GM20000 (cell line): ENCODE results near the gene GORASP2.
A peak's percentile ranks its signal among the peaks of the same experiment; 100 is the strongest.

Experiments used
- DNase-seq: peaks from one replicate; pipeline ENCODE4 v3.0.0; 2012; ENCODE audit warnings: low spot score
- CTCF ChIP-seq: IDR thresholded peaks from 2 replicates; pipeline ENCODE4 v1.5.1; 2012; ENCODE audit warnings: mild to moderate bottlenecking, control low read depth; ENCODE audit errors: extremely low read depth, missing control alignments

The GORASP2 gene

GRCh38 chr2:170928824-170929685 is at the start of gene GORASP2:
GORASP2 (plus strand) TSS chr2:170929253; CDS start chr2:170929341, 88 bp downstream.
- peak; percentile 98 for DNase-seq
- TF ChIP-seq CTCF = peak; percentile 87

GRCh38 chr2:170881840-170882239 is 47.2 kb upstream of the GORASP2 start:
- TF ChIP-seq CTCF = no peak

GRCh38 chr2:170882758-170883157 is 46.3 kb upstream of the GORASP2 start:
- TF ChIP-seq CTCF = no peak
- no peak for DNase-seq

More at GRCh38 chr2:170881840-170882239, 47.2 kb upstream of the GORASP2 start:
- DNase-seq = no peak

- TF ChIP-seq CTCF = no peak
- no peak for DNase-seq
Observed at GRCh38 chr2:170883683-170884082, 45.4 kb upstream of the GORASP2 start.

GRCh38 chr2:170885130-170885791 is 43.8 kb upstream of the GORASP2 start:
- DNase-seq = no peak
- no peak for TF ChIP-seq CTCF

- DNase-seq = no peak
Observed at GRCh38 chr2:170886386-170886785, 42.7 kb upstream of the GORASP2 start.

More at GRCh38 chr2:170886386-170886785, 42.7 kb upstream of the GORASP2 start:
- TF ChIP-seq CTCF = no peak
